GM21423 (cell line): ENCODE measurements around the gene KPTN.
"Not testable (repeated sequence)": the region's sequence is repeated elsewhere in the genome, so short reads cannot be mapped to it uniquely, and the experiment has no call there.

Source experiments
- ATAC-seq: cut with Tn5 transposase; IDR thresholded peaks from one replicate; pipeline ENCODE4 v1.9.1; 2021; ENCODE audit warnings: mild to moderate bottlenecking, moderate library complexity; ENCODE audit not compliant: unreplicated experiment

Gene KPTN

GRCh38 chr19:47492137-47492533 is 8.1 kb upstream of the KPTN start:
- ATAC-seq: no peak

- ATAC-seq: no peak
Measured at GRCh38 chr19:47491358-47492136, 7.5 kb upstream of the KPTN start.

GRCh38 chr19:47490847-47491246 is 6.8 kb upstream of the KPTN start:
- no peak for ATAC-seq

GRCh38 chr19:47490031-47490430 is 6.0 kb upstream of the KPTN start:
- no peak for ATAC-seq

GRCh38 chr19:47489072-47489914 is 5.3 kb upstream of the KPTN start:
- ATAC-seq: no peak

- ATAC-seq: no peak
Measured at GRCh38 chr19:47487551-47488515, 3.8 kb upstream of the KPTN start.

- no peak for ATAC-seq
Measured at GRCh38 chr19:47486900-47487299, 2.9 kb upstream of the KPTN start.

- not testable (repeated sequence) for ATAC-seq
Measured at GRCh38 chr19:47486220-47486619, 2.2 kb upstream of the KPTN start.

GRCh38 chr19:47485210-47485609 is 1.2 kb upstream of the KPTN start:
- ATAC-seq: no peak

GRCh38 chr19:47483200-47483599 is 819 bp downstream of the KPTN start:
- no peak for ATAC-seq

GRCh38 chr19:47481460-47482052 is 2.5 kb downstream of the KPTN start:
- no peak for ATAC-seq

GRCh38 chr19:47480658-47481057 is 3.4 kb downstream of the KPTN start:
- ATAC-seq: no peak

- ATAC-seq: no peak
Measured at GRCh38 chr19:47479701-47480503, 4.1 kb downstream of the KPTN start.

GRCh38 chr19:47476438-47476972 is 7.5 kb downstream of the KPTN start:
- no peak for ATAC-seq

- no peak for ATAC-seq
Measured at GRCh38 chr19:47475465-47475864, 8.6 kb downstream of the KPTN start.

- no peak for ATAC-seq
Measured at GRCh38 chr19:47473336-47473735, 10.7 kb downstream of the KPTN start.

- no peak for ATAC-seq
Measured at GRCh38 chr19:47471733-47472457, 12.1 kb downstream of the KPTN start, which contains the start of gene SLC8A2. SLC8A2 (minus strand) TSS chr19:47471893; CDS start chr19:47466403, 5,490 bp downstream.

GRCh38 chr19:47471381-47471732 is 12.7 kb downstream of the KPTN start:
- ATAC-seq: no peak
